AG10803 (cell line): ENCODE measurements around the gene RAET1G.

Source experiments
- DNase-seq: peaks from one replicate; pipeline ENCODE4 v3.0.0; 2010; ENCODE audit warnings: low read depth
- H3K4me3 ChIP-seq: 2 replicates; pipeline ENCODE4 v1.5.1; 2011; ENCODE audit warnings: mild to moderate bottlenecking, low read length, control low read depth
- TF ChIP-seq, protein P1 (sequence below): conservative IDR thresholded peaks from 2 replicates; pipeline ENCODE4 v1.5.1; 2011; ENCODE audit warnings: mild to moderate bottlenecking, low read length, control low read depth, inconsistent platforms

The RAET1G gene

DNA sequence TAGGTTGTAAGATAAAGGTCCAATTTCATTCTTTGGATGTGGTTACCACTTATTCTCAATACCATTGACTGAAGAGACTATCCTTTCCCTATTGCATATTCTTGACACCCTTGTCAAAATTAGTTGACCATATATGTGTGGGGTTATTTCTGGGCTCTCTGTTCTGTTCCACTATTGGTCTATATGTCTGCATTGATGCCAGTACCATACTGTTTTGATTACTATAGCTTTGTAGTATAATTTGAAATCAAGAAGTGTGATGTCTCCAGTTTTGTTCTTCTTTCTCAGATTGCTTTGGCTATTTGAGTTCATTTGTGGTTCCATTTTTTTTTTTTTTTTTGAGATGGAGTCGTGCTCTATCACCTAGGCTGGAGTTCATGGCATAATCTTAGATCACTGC is 50.7 kb downstream of the RAET1G start:
- no peak for DNase-seq
- TF ChIP-seq, protein P1, sequence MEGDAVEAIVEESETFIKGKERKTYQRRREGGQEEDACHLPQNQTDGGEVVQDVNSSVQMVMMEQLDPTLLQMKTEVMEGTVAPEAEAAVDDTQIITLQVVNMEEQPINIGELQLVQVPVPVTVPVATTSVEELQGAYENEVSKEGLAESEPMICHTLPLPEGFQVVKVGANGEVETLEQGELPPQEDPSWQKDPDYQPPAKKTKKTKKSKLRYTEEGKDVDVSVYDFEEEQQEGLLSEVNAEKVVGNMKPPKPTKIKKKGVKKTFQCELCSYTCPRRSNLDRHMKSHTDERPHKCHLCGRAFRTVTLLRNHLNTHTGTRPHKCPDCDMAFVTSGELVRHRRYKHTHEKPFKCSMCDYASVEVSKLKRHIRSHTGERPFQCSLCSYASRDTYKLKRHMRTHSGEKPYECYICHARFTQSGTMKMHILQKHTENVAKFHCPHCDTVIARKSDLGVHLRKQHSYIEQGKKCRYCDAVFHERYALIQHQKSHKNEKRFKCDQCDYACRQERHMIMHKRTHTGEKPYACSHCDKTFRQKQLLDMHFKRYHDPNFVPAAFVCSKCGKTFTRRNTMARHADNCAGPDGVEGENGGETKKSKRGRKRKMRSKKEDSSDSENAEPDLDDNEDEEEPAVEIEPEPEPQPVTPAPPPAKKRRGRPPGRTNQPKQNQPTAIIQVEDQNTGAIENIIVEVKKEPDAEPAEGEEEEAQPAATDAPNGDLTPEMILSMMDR, result no peak
- no peak overlapping the region for H3K4me3 ChIP-seq

DNA sequence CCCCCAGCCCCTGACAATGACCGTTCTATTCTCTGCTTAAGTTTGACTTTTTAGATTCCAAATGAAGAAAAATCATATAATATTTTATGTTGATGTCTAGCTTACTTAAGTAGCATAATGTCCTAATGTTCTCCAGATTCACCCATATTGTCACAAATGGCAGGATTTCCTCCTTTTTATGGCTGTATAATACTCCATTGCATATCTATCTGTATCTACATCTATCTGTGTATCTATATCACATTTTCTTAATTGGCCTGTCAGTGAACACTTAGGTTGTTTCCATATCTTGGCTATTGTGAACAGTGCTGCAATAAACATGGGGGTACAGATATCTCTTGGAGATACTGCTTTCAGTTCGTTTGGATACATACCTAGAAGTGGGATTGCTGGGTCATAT is 51.7 kb downstream of the RAET1G start:
- TF ChIP-seq, protein P1, result no peak
- no peak overlapping the region for H3K4me3 ChIP-seq
- DNase-seq, result no peak

DNA sequence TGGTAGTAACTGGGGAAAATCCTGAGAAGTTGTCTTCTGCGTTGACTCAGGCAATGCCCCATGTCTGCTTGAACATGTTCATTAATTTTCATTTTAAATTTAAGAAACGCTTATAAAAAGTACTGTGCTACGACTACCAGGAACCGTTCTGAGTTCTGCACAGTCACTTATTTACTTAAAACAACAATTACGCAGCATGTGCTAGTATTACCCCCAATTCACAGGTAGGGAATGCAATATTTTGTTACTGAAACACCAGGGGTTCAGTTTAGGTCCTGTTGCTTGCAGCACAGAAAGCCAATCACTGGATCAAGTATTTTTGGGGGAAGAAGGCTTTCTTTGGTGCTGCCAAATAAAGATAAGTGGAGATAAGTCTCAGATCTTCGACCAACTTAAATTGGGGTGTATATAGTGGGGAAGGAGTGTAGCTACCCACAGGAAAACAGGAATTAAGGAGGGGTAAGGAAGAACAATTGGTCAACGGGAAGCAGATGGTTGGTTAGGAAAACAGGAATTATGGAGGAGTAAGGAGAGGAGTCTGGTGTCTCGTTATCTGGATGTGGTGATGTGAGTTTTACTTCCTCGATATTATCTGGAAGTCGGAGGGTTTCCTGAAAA is 53.5 kb downstream of the RAET1G start:
- TF ChIP-seq, protein P1, result no peak
- no peak for DNase-seq
- no peak overlapping the region for H3K4me3 ChIP-seq

DNA sequence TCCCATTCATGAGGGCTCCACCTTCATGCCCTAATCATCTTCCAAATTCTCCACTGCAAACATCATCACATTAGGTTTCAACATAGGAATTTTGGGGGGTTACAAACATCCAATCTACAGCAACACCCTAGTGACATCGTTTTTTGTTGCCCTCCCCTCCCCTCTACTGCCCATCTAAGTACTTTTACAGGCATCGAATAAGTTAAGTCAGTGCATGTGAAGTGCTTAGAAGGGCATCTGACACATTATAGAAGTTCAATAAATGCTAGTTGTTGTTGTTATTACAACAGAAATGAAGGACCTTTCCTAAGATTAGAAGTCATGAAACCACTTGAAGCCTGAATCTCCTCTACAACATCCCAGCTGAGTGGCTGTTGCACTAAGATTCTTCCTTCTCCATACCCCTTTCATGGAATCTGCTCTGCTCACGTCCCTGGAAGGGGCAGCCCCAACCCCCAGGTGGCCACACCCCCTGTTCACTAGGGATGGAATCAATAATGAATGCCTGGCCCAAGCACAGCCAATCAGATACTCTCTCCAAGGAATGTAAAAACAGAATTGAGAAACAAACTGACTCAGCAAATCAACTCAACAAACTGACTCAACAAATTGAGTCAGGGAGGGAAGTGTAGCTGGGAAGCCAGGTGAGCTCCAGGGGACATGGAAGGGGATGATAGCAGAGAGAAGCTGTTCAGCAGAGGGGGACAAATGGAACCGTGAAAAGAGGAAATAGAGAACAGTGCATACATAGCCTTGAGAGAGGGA is 54.9 kb downstream of the RAET1G start:
- DNase-seq, result peak; percentile 66
- TF ChIP-seq, protein P1, result no peak
- no peak overlapping the region for H3K4me3 ChIP-seq
